HG03064 (cell line): Measurements from ENCODE around the gene CDC45.

Experiments used
- ATAC-seq: cut with Tn5 transposase; IDR thresholded peaks from one replicate; pipeline ENCODE4 v1.9.1; 2021; ENCODE audit warnings: low read depth; ENCODE audit not compliant: unreplicated experiment

CDC45 gene

GRCh38 chr22:19549428-19549827 is 69.7 kb downstream of the CDC45 start:
- no peak for ATAC-seq

GRCh38 chr22:19550382-19550781 is 70.7 kb downstream of the CDC45 start:
- ATAC-seq = no peak

DNA sequence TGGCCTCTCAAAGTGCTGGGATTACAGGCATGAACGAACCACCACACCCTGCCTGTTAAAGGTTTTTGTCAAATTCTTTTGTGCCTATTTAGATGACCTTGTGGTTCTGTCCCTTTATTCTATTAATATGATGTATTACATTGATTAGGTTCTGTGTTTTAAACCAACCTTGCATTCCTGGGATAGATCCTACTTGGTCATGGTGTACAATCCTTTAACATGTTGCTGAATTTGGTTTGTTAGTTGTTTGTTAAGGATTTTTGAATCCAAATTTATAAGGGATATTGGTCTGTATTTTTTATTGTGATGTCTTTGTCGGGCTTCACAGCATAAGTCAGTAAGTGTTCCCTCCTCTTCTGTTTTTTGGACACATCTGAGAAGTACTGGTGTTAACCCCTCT is 73.5 kb downstream of the CDC45 start:
- ATAC-seq = no peak

DNA sequence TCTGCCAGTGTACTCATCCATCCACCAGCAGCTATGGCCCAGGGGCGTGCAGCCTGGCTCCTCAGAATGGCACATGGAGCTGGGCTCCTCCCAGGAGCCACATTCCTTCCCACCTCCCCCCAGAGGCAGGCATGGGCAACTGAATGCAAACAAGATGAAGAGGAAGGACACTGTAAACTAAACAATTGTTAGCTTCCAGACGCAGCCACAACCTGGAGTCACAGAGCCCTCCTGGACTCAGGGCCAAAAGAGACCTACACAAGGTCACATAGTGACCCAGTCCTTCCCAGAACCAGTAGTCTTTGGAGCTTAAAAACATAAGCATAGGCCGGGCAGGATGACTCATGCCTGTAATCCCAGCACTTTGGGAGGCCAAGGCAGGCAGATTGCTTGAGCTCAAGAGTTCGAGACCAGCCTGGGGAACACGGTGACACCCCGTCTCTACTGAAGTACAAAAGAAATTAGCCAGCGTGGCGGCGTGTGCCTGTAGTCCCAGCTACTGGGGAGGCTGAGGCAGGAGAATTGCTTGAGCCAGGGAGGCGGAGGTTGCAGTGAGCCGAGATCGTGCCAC is 75.2 kb downstream of the CDC45 start:
- ATAC-seq = no peak

DNA sequence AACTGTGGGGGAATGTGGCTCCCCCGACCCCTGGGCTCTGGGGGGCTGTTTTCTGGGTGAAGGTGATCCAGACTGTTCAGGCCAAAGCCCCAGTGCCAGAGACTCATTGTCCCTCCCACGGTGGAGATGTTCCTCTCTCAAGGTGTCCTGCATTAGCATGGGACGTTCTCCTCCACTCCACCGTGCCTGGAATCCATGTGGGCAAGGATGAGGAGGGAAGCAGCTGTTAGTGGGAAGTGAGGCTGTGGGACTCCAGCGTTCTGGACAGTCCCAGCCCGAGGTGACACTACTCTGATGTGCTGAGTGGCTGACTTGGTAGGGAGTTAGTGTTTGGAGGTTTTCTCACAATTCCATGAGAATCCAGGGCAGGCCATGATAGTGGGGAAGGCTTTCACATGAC is 75.9 kb downstream of the CDC45 start:
- no peak for ATAC-seq

- no peak for ATAC-seq
These were observed 77.3 kb downstream of the CDC45 start for GRCh38 chr22:19556963-19557545.

- ATAC-seq = no peak
These were observed 79.6 kb downstream of the CDC45 start for GRCh38 chr22:19559324-19559811.

- no peak for ATAC-seq
These were observed 80.2 kb downstream of the CDC45 start for GRCh38 chr22:19559956-19560355.

DNA sequence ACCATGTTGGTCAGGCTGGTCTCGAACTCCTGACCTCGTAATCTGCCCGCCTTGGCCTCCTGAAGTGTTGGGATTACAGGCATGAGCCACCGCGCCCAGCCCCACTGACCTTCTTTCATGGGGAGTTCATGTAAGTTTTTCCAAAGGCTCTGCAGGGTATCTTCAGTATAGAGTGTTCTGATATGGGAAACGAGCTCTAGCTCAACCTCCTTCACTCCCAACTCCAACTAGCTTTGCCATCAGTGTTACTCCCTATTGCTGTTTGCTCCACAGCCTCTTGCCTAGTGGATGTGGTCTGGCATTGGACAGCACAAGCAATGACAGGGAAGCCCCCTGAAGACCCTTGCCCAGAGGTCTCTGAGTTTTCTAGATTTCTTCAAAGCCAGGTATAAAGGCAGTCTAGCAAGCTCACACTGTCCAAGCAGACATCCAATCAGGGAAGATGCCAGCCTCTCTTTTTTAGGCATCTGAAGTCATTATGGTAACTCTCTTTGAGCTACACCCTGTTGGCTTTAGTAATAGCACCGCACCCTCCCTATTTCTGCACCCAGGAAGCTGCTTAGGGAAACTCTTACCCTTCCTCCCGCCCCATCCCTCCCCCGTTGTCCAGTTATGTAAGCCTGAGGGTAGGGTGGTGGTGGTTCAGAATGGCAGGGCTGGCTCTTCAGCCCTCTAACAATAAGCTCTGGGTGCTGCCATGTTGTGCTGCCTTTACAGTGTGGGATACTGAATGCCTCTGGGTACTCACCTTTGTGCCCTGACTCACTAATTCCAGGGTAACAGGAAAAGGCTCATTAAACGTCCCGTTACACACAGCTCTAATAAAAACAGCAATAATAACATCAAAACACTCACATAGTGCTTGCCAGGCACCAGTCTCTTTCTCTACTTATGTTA is 85.9 kb downstream of the CDC45 start:
- no peak for ATAC-seq

- no peak for ATAC-seq
These were observed 86.8 kb downstream of the CDC45 start for GRCh38 chr22:19566279-19567156.

- ATAC-seq = no peak
These were observed 87.7 kb downstream of the CDC45 start for GRCh38 chr22:19567157-19568009.

- ATAC-seq = no peak
These were observed 88.9 kb downstream of the CDC45 start for GRCh38 chr22:19568337-19569275.

DNA sequence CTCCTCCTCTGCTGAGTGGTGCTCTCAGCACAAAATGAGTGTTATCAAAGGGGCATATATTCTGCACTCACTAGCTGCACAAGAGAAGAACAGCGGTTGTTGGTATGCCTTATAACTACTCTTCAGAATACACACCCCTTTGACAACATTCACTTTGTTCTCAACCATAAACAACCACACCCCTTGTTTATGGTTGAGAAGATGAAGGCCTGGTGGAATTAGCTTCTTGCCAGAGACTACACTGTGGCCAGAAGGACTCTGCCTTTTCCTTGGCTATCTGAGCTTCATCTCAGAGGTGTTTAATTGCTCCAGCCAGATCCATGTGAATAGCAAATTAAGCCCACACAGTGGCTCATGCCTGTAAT is 89.5 kb downstream of the CDC45 start:
- no peak for ATAC-seq

DNA sequence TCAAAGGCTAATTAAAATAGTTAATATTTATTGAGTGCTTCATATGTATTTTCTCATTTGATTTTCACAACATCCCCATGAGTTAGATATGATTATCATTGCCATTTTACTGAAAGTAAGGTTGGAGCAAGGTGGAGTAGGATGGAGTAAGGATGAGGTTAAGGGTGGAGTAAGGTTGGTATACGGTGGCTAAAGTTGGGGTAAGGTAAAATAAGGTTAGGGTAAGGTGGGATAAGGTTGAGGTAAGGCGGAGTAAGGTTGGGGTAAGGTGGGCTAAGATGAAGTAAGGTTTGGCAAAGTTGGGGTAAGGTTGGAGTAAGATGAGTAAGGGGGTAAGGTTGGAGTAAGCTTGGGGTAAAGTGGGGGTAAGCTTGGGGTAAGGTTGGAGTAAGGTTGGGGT is 90.3 kb downstream of the CDC45 start:
- no peak for ATAC-seq
